Measurements from ENCODE around the gene ABRACL. TPM values are rescaled to one million over a fixed set of nuclear protein-coding genes. Genes with fewer than 3 reads are reported as not detected.

The ABRACL gene
- total RNA-seq, 3 donors from 2014 or later, result 10.9 to 26.9 (median 17.4) TPM

DNA sequence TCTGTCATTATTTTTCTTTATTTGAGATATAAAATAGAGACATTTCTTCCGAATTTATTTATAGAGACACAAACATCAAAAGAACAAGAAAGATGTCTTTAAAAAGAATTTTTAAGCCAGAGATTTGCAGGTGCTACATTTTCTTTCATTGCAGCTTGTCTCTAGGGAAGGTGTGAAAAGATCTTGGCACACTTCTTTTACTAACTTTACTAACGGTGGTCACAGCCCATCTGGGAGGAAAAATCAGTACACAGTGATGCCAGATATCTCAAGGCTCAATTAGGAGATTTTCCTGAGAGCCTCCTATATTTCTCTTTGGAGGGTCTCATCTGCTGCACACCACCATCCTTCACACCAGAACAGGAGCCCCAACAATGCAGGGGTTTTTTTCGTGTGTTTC is 29.5 kb downstream of the ABRACL start:
- Histone ChIP-seq H3K4me3 (no peak overlapping the region), H3K27me3 (no peaks in the 10 kb centered on the region), H3K9me3 (no peaks in the 10 kb centered on the region), H3K27ac (no peak overlapping the region), H3K36me3 (no peaks in the 10 kb centered on the region), H3K4me1 (no peaks in the 10 kb centered on the region)
- no peak for DNase-seq (ENCODE audit: low spot score in 2 of 2)
- TF ChIP-seq POLR2AphosphoS5 (IDR thresholded peaks at IDR 0.05), result no peak
- TF ChIP-seq, protein P1, sequence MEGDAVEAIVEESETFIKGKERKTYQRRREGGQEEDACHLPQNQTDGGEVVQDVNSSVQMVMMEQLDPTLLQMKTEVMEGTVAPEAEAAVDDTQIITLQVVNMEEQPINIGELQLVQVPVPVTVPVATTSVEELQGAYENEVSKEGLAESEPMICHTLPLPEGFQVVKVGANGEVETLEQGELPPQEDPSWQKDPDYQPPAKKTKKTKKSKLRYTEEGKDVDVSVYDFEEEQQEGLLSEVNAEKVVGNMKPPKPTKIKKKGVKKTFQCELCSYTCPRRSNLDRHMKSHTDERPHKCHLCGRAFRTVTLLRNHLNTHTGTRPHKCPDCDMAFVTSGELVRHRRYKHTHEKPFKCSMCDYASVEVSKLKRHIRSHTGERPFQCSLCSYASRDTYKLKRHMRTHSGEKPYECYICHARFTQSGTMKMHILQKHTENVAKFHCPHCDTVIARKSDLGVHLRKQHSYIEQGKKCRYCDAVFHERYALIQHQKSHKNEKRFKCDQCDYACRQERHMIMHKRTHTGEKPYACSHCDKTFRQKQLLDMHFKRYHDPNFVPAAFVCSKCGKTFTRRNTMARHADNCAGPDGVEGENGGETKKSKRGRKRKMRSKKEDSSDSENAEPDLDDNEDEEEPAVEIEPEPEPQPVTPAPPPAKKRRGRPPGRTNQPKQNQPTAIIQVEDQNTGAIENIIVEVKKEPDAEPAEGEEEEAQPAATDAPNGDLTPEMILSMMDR (IDR thresholded peaks at IDR 0.05), result no peak
- no peak for TF ChIP-seq POLR2A (IDR thresholded peaks at IDR 0.05)
- intact Hi-C loops (cut with DNase I; ENCODE audit: low total_unique reads), result no loop called here

DNA sequence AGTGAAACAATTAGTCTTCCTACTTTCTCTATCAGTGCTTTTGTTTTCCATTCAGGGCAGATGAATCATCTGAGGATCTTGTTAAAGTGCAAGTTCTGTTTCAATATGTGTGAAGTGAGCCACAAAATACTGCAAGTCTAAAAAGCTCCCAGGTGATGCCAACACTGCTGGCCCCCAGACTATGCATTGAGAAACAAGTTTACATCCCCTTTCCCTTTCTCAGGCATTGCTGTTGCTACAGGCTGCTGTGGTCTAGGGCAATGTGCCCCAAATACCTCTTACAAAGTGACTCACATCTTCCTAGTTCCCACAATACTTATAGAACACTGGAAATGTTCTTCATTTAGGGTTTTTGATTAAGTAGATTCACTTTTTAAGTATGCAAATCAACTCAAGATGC is 31.8 kb downstream of the ABRACL start:
- Histone ChIP-seq H3K4me3 (no peak overlapping the region), H3K36me3 (no peaks in the 10 kb centered on the region), H3K4me1 (no peaks in the 10 kb centered on the region), H3K9me3 (no peaks in the 10 kb centered on the region), H3K27ac (no peak overlapping the region), H3K27me3 (no peaks in the 10 kb centered on the region)
- DNase-seq (ENCODE audit: low spot score in 2 of 2), result no peak
- TF ChIP-seq, protein P1 (IDR thresholded peaks at IDR 0.05), result no peak
- TF ChIP-seq POLR2AphosphoS5 (IDR thresholded peaks at IDR 0.05) (no peak), POLR2A (IDR thresholded peaks at IDR 0.05) (no peak)
- intact Hi-C loops (cut with DNase I; ENCODE audit: low total_unique reads), result no loop called here

DNA sequence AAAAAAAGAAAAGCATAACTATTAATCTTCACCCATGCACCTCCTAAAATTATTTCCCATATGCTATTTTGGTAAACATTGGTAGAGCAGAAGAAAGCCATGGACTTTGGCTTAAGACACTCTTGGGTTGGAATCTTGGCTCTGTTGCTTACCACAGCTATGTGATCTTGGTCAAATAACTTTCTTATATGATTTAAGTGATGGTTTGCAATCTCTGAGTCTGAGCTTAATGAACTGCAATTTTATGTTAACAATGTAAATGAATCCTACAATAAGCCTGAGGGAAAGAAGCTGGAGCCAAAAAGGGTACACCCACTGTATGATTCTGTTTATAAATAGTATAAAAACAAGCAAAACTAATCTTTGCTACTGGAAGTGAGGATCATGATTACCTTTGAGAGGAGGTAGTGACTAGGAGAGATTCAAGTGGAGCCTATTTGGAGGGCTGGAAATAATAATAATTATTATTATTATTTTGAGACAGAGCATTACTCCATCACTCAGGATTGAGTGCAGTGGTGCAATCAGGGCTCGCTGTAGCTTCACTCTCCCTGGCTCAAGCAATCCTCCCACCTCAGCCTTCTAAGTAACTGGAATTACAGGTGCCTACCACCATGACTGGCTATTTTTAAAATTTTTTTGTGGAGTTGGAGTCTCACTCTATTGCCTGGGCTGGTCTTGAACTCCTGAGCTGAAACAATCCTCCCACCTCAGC is 34.5 kb downstream of the ABRACL start:
- Histone ChIP-seq H3K27me3 (no peaks in the 10 kb centered on the region), H3K4me3 (no peak overlapping the region), H3K9me3 (no peaks in the 10 kb centered on the region), H3K4me1 (no peaks in the 10 kb centered on the region), H3K27ac (no peak overlapping the region), H3K36me3 (no peaks in the 10 kb centered on the region)
- DNase-seq (ENCODE audit: low spot score in 2 of 2), result no peak
- TF ChIP-seq POLR2A (IDR thresholded peaks at IDR 0.05), result no peak
- TF ChIP-seq, protein P1 (IDR thresholded peaks at IDR 0.05), result no peak
- no peak for TF ChIP-seq POLR2AphosphoS5 (IDR thresholded peaks at IDR 0.05)
- intact Hi-C loops (cut with DNase I; ENCODE audit: low total_unique reads), result no loop called here

DNA sequence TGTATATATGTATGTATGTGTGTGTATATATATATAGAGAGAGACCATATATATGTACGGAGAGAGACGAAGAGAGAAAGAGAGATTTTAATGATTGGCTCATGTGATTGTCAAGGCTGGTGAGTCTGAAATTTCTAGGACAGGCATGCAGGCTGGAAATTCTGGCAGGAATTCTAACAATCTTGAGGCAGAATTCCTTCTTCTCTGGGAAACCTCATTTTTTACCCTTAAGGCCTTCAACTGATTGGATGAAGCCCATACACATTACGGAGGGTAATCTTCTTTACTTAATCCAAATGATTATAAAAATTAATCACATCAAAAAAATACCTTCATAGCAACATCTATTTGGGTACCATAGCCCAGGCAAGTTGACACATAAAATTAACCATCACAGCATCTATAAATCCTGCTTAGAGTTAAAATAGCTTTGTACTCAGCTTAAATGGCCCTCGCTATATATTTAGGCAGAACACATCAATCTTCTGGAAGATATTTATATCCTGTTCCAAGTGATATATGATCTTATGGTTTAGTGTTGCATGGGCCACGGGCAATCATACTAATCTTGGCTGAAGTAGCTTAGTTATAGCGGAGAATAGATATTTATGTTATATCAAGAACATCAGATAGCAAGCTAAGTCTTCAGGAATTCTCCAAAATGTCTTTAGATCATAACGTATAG is 36.6 kb downstream of the ABRACL start:
- Histone ChIP-seq H3K27me3 (no peaks in the 10 kb centered on the region), H3K9me3 (no peaks in the 10 kb centered on the region), H3K36me3 (no peaks in the 10 kb centered on the region), H3K4me1 (no peaks in the 10 kb centered on the region), H3K4me3 (no peak overlapping the region), H3K27ac (no peak overlapping the region)
- DNase-seq (ENCODE audit: low spot score in 2 of 2), result no peak
- TF ChIP-seq POLR2AphosphoS5 (IDR thresholded peaks at IDR 0.05), result no peak
- TF ChIP-seq POLR2A (IDR thresholded peaks at IDR 0.05), result no peak
- TF ChIP-seq, protein P1 (IDR thresholded peaks at IDR 0.05), result no peak
- intact Hi-C loops (cut with DNase I; ENCODE audit: low total_unique reads), result no loop called here

DNA sequence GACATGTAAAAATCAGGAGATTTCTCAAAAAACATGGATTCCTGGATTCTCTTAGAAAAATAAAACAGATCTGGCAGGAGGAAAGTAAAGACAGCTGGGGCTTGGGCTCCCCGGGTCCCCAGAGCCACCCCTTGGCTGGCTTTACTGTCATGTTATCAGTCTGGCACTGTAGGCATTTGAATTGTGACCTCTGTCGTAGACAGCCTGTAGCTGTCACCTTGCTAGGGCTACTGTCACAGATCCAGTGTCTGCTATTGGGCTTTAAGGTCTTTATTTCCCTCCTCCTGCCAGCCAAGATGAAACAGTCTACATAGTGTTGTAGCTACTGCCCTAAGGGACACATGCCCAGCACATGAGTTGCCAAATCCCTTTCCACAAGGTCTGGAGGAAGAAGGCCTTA is 37.5 kb downstream of the ABRACL start:
- Histone ChIP-seq H3K27ac (no peak overlapping the region), H3K4me3 (no peak overlapping the region), H3K27me3 (no peaks in the 10 kb centered on the region), H3K36me3 (no peaks in the 10 kb centered on the region), H3K9me3 (no peaks in the 10 kb centered on the region), H3K4me1 (no peaks in the 10 kb centered on the region)
- intact Hi-C loops (cut with DNase I; ENCODE audit: low total_unique reads), result no loop called here
- TF ChIP-seq, protein P1 (IDR thresholded peaks at IDR 0.05), result no peak
- TF ChIP-seq POLR2A (IDR thresholded peaks at IDR 0.05) (no peak), POLR2AphosphoS5 (IDR thresholded peaks at IDR 0.05) (no peak)
- DNase-seq (ENCODE audit: low spot score in 2 of 2), result no peak
